Thymus (tissue), 11 donors: ENCODE measurements around the gene OVOL1. TPM values are rescaled to one million over a fixed set of nuclear protein-coding genes. Genes with fewer than 3 reads are reported as not detected.

Source experiments
- DNase-seq, 9 donors: peaks; one replicate each; pipeline ENCODE4 v3.0.0-alpha.2; 2013; ENCODE audit warnings: low spot score in 9 of 9, low read depth in 6 of 9, missing footprints in 1 of 9
- H3K27ac ChIP-seq, 2 donors: one replicate each; pipeline ENCODE4 v1.5.1; 2013; ENCODE audit warnings: control low read depth in 1 of 2, low read depth in 1 of 2, low read length in 1 of 2, mild to moderate bottlenecking in 1 of 2, moderate library complexity in 1 of 2
- H3K27me3 ChIP-seq, 2 donors: one replicate each; pipeline ENCODE4 v1.5.1; 2013; ENCODE audit warnings: low read length in 1 of 2; ENCODE audit not compliant: control insufficient read depth in 2 of 2, insufficient read depth in 1 of 2
- H3K36me3 ChIP-seq, 2 donors: one replicate each; pipeline ENCODE4 v1.5.1; 2013; ENCODE audit warnings: low read length in 1 of 2, mild to moderate bottlenecking in 1 of 2, moderate library complexity in 1 of 2; ENCODE audit not compliant: control insufficient read depth in 2 of 2, insufficient read depth in 2 of 2
- H3K4me1 ChIP-seq, 2 donors: one replicate each; pipeline ENCODE4 v1.5.1; 2013; ENCODE audit warnings: low read length in 2 of 2; ENCODE audit not compliant: control insufficient read depth in 2 of 2, insufficient read depth in 2 of 2
- H3K4me3 ChIP-seq, 2 donors: one replicate each; pipeline ENCODE4 v1.5.1; 2013; ENCODE audit warnings: low read length in 2 of 2, control low read depth in 1 of 2, mild to moderate bottlenecking in 1 of 2
- H3K9me3 ChIP-seq, 2 donors: one replicate each; pipeline ENCODE4 v1.5.1; 2013; ENCODE audit warnings: low read length in 1 of 2, mild to moderate bottlenecking in 1 of 2; ENCODE audit not compliant: control insufficient read depth in 2 of 2, insufficient read depth in 1 of 2
- WGBS: extraction: QIAGEN DNeasy Blood & Tissue Kit; methylation state at CpG from one replicate; pipeline ENCODE4 v1.1.7; 2013; 5-methylcytosine and 5-hydroxymethylcytosine counted together
- polyA plus RNA-seq: library from polyadenylated mRNA; stranded (reverse); fragments of 200-250 nt; gene quantifications from one replicate; pipeline ENCODE4 v1.2.3, GENCODE V29; 2013
- total RNA-seq: library from RNA; stranded (reverse); fragments of 120-200 nt; gene quantifications from one replicate; pipeline ENCODE4 v1.2.4, GENCODE V29; 2013
- donor health status: healthy.

OVOL1 gene
- total and polyA plus RNA-seq, 2 donors = 0.47 to 1.3 TPM

- Histone ChIP-seq H3K36me3 (no peaks in the 10 kb centered on the region), H3K27me3 (peaks cover 5 to 71% of the 10 kb centered on the region in 2 donors), H3K4me3 (no peak overlapping the region), H3K27ac (no peak overlapping the region), H3K9me3 (no peaks in the 10 kb centered on the region), H3K4me1 (no peaks in the 10 kb centered on the region)
- DNase-seq = no peak
- 79% methylated on average over 21 of the region's 21 CpGs for WGBS
Observed at GRCh38 chr11:65803797-65804492, 17.1 kb downstream of the OVOL1 start.

- no peaks in the 10 kb centered on the region for H3K36me3 ChIP-seq
- H3K4me3 ChIP-seq = no peak overlapping the region
- WGBS = 87% methylated on average over 6 of the region's 6 CpGs
- no peak overlapping the region for H3K27ac ChIP-seq
- no peaks in the 10 kb centered on the region for H3K4me1 ChIP-seq
- peaks cover 0 to 2% of the 10 kb centered on the region in 2 donors for H3K9me3 ChIP-seq
- peaks cover 5 to 68% of the 10 kb centered on the region in 2 donors for H3K27me3 ChIP-seq
- no peak for DNase-seq
Observed at GRCh38 chr11:65806979-65807378, 20.1 kb downstream of the OVOL1 start.

- Histone ChIP-seq H3K27me3 (peaks cover 4 to 54% of the 10 kb centered on the region in 2 donors), H3K4me1 (no peaks in the 10 kb centered on the region), H3K9me3 (peaks cover 0 to 2% of the 10 kb centered on the region in 2 donors), H3K36me3 (no peaks in the 10 kb centered on the region), H3K4me3 (no peak overlapping the region), H3K27ac (no peak overlapping the region)
- DNase-seq = no peak
- 89% methylated on average over 20 of the region's 20 CpGs for WGBS
Observed at GRCh38 chr11:65808744-65809341, 22.0 kb downstream of the OVOL1 start.

GRCh38 chr11:65809496-65809895 is 22.6 kb downstream of the OVOL1 start:
- no peak overlapping the region for H3K27ac ChIP-seq
- no peak overlapping the region for H3K4me3 ChIP-seq
- H3K36me3 ChIP-seq = no peaks in the 10 kb centered on the region
- 86% methylated on average over 9 of the region's 9 CpGs for WGBS
- H3K9me3 ChIP-seq = peaks cover 0 to 2% of the 10 kb centered on the region in 2 donors
- H3K27me3 ChIP-seq = peaks cover 0 to 48% of the 10 kb centered on the region in 2 donors
- no peaks in the 10 kb centered on the region for H3K4me1 ChIP-seq
- no peak for DNase-seq

GRCh38 chr11:65810046-65810868 is 23.4 kb downstream of the OVOL1 start:
- Histone ChIP-seq H3K27me3 (peaks cover 0 to 43% of the 10 kb centered on the region in 2 donors), H3K27ac (no peak overlapping the region), H3K4me3 (no peak overlapping the region), H3K4me1 (no peaks in the 10 kb centered on the region), H3K9me3 (peaks cover 0 to 2% of the 10 kb centered on the region in 2 donors), H3K36me3 (no peaks in the 10 kb centered on the region)
- peak in 1 of 9 donors; percentile 48 for DNase-seq
- WGBS = 90% methylated on average over 23 of the region's 23 CpGs

- no peak overlapping the region for H3K4me3 ChIP-seq
- no peaks in the 10 kb centered on the region for H3K36me3 ChIP-seq
- peaks cover 0 to 44% of the 10 kb centered on the region in 2 donors for H3K27me3 ChIP-seq
- peaks cover 0 to 2% of the 10 kb centered on the region in 2 donors for H3K9me3 ChIP-seq
- no peak for DNase-seq
- WGBS = 88% methylated on average over 19 of the region's 19 CpGs
- no peaks in the 10 kb centered on the region for H3K4me1 ChIP-seq
- no peak overlapping the region for H3K27ac ChIP-seq
Observed at GRCh38 chr11:65811764-65812475, 25.1 kb downstream of the OVOL1 start.

GRCh38 chr11:65814131-65814985 is 27.5 kb downstream of the OVOL1 start:
- WGBS = 83% methylated on average over 18 of the region's 18 CpGs
- peak in 1 of 9 donors; percentile 29 for DNase-seq
- H3K9me3 ChIP-seq = peaks cover 0 to 2% of the 10 kb centered on the region in 2 donors
- no peaks in the 10 kb centered on the region for H3K36me3 ChIP-seq
- peaks cover 0 to 39% of the 10 kb centered on the region in 2 donors for H3K27me3 ChIP-seq
- no peak overlapping the region for H3K27ac ChIP-seq
- H3K4me3 ChIP-seq = no peak overlapping the region
- H3K4me1 ChIP-seq = peaks cover 0 to 8% of the 10 kb centered on the region in 2 donors

GRCh38 chr11:65814986-65815565 is 28.2 kb downstream of the OVOL1 start:
- Histone ChIP-seq H3K9me3 (no peaks in the 10 kb centered on the region), H3K27ac (no peak overlapping the region), H3K4me1 (peaks cover 0 to 8% of the 10 kb centered on the region in 2 donors), H3K36me3 (no peaks in the 10 kb centered on the region), H3K27me3 (peaks cover 0 to 33% of the 10 kb centered on the region in 2 donors), H3K4me3 (no peak overlapping the region)
- DNase-seq = no peak
- WGBS = 97% methylated on average over 16 of the region's 16 CpGs
